Measurements from ENCODE around the gene RTEL1.

Gene RTEL1

DNA sequence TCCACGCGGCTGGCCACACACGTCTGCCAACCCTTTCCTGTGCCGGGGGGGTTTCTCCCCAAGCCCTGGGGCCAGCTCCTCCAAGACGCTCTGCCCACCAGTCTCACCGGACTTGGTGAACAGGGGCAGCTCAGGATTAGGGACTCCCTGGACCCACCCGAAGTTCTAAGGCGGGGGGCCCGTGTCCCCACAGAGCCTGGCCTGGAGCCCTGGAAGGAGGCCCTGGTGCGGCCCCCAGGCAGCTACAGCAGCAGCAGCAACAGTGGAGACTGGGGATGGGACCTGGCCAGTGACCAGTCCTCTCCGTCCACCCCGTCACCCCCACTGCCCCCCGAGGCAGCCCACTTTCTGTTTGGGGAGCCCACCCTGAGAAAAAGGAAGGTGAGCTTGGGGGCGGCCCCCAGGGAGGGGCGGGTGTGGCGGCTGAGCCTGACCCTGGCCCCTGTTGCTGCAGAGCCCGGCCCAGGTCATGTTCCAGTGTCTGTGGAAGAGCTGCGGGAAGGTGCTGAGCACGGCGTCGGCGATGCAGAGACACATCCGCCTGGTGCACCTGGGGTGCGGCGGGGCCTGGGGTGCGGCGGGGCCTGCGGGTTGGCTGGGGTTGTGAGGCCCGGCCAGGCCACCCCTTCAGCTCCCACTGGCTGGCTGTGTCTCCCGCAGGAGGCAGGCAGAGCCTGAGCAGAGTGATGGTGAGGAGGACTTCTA, 83.7 kb downstream of the RTEL1 start:
- DNase-seq: no peak

DNA sequence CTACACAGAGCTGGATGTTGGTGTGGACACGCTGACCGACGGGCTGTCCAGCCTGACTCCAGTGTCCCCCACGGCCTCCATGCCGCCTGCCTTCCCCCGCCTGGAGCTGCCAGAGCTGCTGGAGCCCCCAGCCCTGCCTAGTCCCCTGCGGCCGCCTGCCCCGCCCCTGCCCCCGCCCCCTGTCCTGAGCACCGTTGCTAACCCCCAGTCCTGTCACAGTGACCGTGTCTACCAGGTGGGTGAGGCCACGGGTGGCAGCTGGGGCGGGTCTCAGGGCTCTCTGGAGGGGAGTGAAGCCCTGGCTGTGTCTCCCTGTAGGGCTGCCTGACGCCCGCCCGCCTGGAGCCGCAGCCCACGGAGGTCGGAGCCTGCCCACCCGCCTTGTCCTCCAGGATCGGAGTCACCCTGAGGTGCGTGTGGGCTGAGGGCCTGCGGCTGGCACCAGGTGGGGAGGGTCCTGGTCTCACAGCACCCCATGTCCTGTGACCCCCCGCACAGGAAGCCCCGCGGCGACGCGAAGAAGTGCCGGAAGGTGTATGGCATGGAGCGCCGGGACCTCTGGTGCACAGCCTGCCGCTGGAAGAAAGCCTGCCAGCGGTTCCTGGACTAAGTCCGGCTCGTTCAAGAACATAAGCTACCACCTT, 84.4 kb downstream of the RTEL1 start:
- DNase-seq: no peak

DNA sequence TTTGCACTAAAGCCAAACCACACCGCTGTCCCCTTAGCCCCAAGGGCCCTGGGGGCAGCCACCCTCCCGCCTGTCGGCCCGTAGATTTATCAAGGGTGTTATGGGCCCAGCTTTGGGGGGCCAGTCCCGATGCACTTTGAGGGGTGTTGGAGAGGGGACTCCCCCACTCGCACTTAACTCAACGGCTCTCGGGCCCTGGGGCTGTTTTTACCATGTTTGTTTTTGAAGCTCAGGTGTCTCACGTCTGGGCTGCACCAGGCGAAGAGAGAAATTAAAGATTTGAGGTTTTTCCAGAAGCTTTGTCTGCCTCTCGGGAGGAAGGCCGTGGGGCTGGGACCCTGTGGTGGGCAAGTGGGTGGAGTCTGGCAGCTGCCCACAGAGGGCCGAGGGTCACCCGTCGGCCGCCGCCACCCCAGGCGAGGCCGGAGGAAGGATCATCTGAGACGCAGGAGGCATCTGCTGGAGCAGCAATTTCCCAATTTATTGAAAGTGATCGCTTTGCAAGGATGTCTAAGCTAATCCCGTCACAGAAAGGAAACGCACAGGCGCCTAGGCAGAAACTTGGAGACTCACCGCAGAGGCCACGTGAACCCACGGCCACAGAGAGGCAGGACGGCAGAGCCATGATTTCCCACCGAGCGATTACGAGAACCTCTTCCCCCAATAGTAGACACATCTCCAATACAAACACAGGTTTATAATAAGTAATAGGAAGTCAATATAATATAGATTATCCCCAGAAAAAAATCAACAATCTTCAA, 85.3 kb downstream of the RTEL1 start:
- no peak for DNase-seq

DNA sequence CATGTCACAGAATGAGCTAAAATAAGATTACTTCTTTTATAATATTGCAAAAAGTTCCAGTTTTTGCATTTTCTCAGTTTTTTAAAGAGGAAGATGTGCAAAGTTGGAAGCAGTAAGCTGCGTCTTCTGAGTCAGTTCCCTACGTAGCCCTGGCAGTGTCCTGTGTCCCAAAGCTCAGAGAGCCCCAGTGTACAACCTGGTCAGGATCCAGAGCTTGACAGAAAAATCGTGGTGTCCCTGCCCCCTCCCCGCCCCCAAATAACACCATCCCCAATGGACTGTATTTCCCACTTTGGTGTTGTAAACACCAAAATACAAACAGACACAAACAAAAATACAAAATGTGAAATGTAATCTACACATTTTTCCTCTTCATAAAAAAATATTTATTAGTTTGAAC, 86.0 kb downstream of the RTEL1 start:
- DNase-seq: no peak

DNA sequence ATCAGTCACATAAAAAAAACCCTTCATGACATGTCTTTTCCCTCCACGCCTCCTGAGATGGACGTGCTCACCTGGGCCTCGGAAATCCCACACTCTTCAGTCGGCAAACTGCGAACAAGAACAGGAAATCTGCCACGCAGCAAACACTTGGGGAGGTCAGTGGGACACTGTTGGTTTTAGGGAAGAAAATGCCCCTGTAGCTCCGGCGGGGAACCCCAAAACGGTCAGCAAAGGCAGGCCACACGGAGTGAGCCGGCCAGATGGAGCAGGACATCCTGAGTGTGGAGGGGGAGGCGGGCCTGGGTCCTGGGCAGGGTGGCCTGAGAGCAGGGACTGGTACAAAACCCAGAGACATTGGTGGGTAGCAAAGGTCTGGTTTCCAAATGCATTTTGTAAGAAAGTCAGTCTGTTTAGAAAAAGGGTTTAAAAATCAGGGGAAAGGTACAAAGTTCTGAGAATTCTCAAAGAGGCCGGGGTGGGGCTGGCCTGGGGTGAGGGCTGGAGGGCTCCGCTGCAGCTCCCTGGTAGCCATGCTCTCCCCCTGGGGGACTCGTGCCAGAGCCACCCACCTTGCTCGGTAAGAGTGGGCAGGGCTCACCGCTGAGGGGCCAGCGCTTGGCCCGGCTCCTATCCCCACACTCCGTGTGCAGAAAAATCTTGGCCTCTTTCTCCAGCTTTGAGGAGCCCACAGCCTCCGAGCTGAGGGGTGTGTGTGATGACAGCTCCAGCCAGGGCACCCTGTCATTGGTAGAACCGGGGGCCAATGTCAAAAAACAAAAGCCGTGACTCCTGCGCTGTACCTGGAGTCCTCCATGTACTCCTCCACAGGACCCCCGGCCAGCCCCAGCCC, 86.7 kb downstream of the RTEL1 start:
- no peak for DNase-seq

DNA sequence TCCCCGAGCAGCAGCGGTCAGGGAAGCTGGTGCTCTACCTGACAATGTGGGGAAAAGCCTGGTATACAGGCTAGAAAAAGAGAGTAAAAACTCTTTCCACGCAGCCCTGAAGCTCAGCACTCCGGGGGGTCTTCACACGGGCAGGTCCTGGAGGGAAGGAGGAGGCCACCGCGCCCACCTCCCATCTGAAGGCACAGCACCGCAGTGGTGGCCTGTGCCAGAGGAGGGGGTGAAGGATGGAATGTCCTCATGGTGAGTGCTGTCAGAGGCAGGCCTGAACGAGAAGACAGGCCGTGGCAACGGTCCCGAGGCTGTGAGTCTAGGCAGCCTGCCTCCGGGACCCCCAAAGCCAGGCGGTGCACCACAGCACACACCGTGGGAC, 87.3 kb downstream of the RTEL1 start:
- no peak for DNase-seq
